CD4-positive, alpha-beta memory T cell (primary cell): ENCODE measurements around the gene VEGFB. TPM values are rescaled to one million over a fixed set of nuclear protein-coding genes. Genes with fewer than 3 reads are reported as not detected.
"Not testable (repeated sequence)": the region's sequence is repeated elsewhere in the genome, so short reads cannot be mapped to it uniquely, and the experiment has no call there.

ENCODE experiments used
- CTCF ChIA-PET: fragments of 350-600 bp; sonication (Branson Sonifier 250); formaldehyde crosslinking; loops from one replicate; lab custom pipeline; 2021; ENCODE audit warnings: inconsistent platforms; ENCODE audit not compliant: partially characterized antibody; lab: Charles Lee
- POLR2A ChIA-PET: fragments of 350-600 bp; sonication (Branson Sonifier 250); formaldehyde crosslinking; loops from one replicate; lab custom pipeline; 2021; ENCODE audit not compliant: partially characterized antibody; lab: Charles Lee
- DNase-seq, 5 donors: peaks; one replicate each; pipeline versions ENCODE4 v3.0.0 to v3.0.0-alpha.2; 2020 to 2022; ENCODE audit warnings: mixed read lengths in 1 of 5
- H3K27ac ChIP-seq: one replicate; pipeline ENCODE4 v1.7.0; 2013; ENCODE audit warnings: low read depth, low read length
- H3K27me3 ChIP-seq: 2 replicates; pipeline ENCODE4 v1.7.0; 2013; ENCODE audit warnings: mild to moderate bottlenecking, low read length, moderate library complexity; ENCODE audit not compliant: insufficient read depth
- H3K36me3 ChIP-seq: 2 replicates; pipeline ENCODE4 v1.7.0; 2013; ENCODE audit warnings: mild to moderate bottlenecking, low read length, moderate library complexity; ENCODE audit not compliant: insufficient read depth
- H3K4me1 ChIP-seq: 2 replicates; pipeline ENCODE4 v1.7.0; 2013; ENCODE audit warnings: mild to moderate bottlenecking, low read length, moderate library complexity; ENCODE audit not compliant: insufficient read depth
- H3K4me3 ChIP-seq, 2 donors: one replicate each; pipeline ENCODE4 v1.7.0; 2013; ENCODE audit warnings: low read length in 2 of 2, mild to moderate bottlenecking in 1 of 2
- H3K9me3 ChIP-seq, 2 donors: one replicate each; pipeline ENCODE4 v1.7.0; 2013; ENCODE audit warnings: low read length in 2 of 2, control low read depth in 1 of 2; ENCODE audit not compliant: control insufficient read depth in 1 of 2
- H3K27ac Mint-ChIP-seq, 7 donors: one replicate each; pipeline ENCODE4 v1.8.0; 2020 to 2021; ENCODE audit warnings: mixed read lengths in 7 of 7, mild to moderate bottlenecking in 6 of 7, inconsistent platforms in 3 of 7, moderate library complexity in 3 of 7
- H3K27me3 Mint-ChIP-seq, 2 donors: one replicate each; pipeline ENCODE4 v1.8.0; 2020 to 2021; ENCODE audit warnings: mixed read lengths in 2 of 2
- H3K36me3 Mint-ChIP-seq, 2 donors: one replicate each; pipeline ENCODE4 v1.8.0; 2020 to 2021; ENCODE audit warnings: mixed read lengths in 2 of 2, inconsistent platforms in 1 of 2, mild to moderate bottlenecking in 1 of 2
- H3K4me1 Mint-ChIP-seq, 4 donors: one replicate each; pipeline ENCODE4 v1.8.0; 2020 to 2021; ENCODE audit warnings: mixed read lengths in 4 of 4, mild to moderate bottlenecking in 1 of 4
- H3K4me3 Mint-ChIP-seq, 8 donors: one replicate each; pipeline ENCODE4 v1.8.0; 2020 to 2021; ENCODE audit warnings: mixed read lengths in 8 of 8, mild to moderate bottlenecking in 7 of 8, moderate library complexity in 6 of 8, inconsistent platforms in 3 of 8
- H3K9me3 Mint-ChIP-seq, 8 donors: one replicate each; pipeline ENCODE4 v1.8.0; 2020 to 2021; ENCODE audit warnings: mixed read lengths in 8 of 8, mild to moderate bottlenecking in 5 of 8, inconsistent platforms in 3 of 8, moderate library complexity in 1 of 8
- intact Hi-C: fragments of 100-400 bp; cut with micrococcal nuclease; formaldehyde crosslinking; loops from one replicate; pipeline ENCODE4 v1.15.1; 2023
- polyA plus RNA-seq, 2 donors: library from polyadenylated mRNA; unstranded; fragments of 300-500 nt; fragmentation: Illumina TruSeq; gene quantifications; one replicate each; pipeline ENCODE4 v1.2.3, GENCODE V29; 2021
- total RNA-seq, 2 experiments: library from RNA; stranded (reverse); gene quantifications; one replicate each; pipeline ENCODE4 v1.2.3, GENCODE V29; 2021

The VEGFB gene
- total and polyA plus RNA-seq, 4 experiments from 2014 or later, result 2.3 to 97.3 (median 59.5) TPM

GRCh38 chr11:64244107-64244506 lies 9.7 kb downstream of the VEGFB start:
- intact Hi-C loops, result loop anchor here (10.0 kb wide), 1 partner anchor 531 kb away; the partner anchor contains the start of gene SF1
- Histone ChIP-seq H3K9me3 (no peaks in the 10 kb centered on the region), H3K27ac (no peak overlapping the region), H3K4me1 (peaks cover 46% of the 10 kb centered on the region), H3K36me3 (no peaks in the 10 kb centered on the region), H3K27me3 (no peaks in the 10 kb centered on the region), H3K4me3 (no peak overlapping the region)
- Mint-ChIP-seq H3K27me3 (no peaks in the 10 kb centered on the region), H3K9me3 (no peaks in the 10 kb centered on the region), H3K4me1 (peaks cover 16 to 68% (median 36%) of the 10 kb centered on the region in 4 donors), H3K4me3 (peak overlapping the region in 6 of 8 donors; percentile 9 to 68 (median 23)), H3K36me3 (peaks cover 0 to 27% of the 10 kb centered on the region in 2 donors), H3K27ac (peak overlapping the region in 6 of 7 donors; percentile 12 to 77 (median 40))
- ChIA-PET POLR2A (interaction anchor here (0.8 to 38.9 kb wide), 9 partner anchors 7 to 74 kb away, joined by 4 to 937 read pairs (median 54); partner anchors contain the start of genes BAD, DNAJC4, ESRRA and FERMT3), CTCF (interaction anchor here (0.7 to 10.5 kb wide), 4 partner anchors 17 to 59 kb away, joined by 3 to 121 read pairs (median 40); partner anchors contain the start of genes CATSPERZ, ESRRA and FERMT3)
- DNase-seq, result no peak

GRCh38 chr11:64244966-64245365 lies 10.6 kb downstream of the VEGFB start:
- CTCF ChIA-PET, result interaction anchor here (0.6 to 10.5 kb wide), 7 partner anchors 19 to 437 kb away, joined by 3 to 121 read pairs (median 4); partner anchors contain the start of genes CATSPERZ, ESRRA and FERMT3
- peak overlapping the region in 5 of 7 donors; percentile 67 to 94 (median 87) for H3K27ac Mint-ChIP-seq
- peak overlapping the region in 1 of 2 donors; percentile 57 for H3K4me3 ChIP-seq

GRCh38 chr11:64245401-64245796 lies 11.0 kb downstream of the VEGFB start:
- Mint-ChIP-seq H3K36me3 (peaks cover 0 to 23% of the 10 kb centered on the region in 2 donors), H3K9me3 (no peaks in the 10 kb centered on the region), H3K27ac (peak overlapping the region; percentile 67 to 94 (median 87)), H3K4me1 (peaks cover 8 to 72% (median 31%) of the 10 kb centered on the region in 4 donors), H3K27me3 (no peaks in the 10 kb centered on the region), H3K4me3 (peak overlapping the region; percentile 83 to 92 (median 86))
- POLR2A ChIA-PET, result interaction anchor here (0.5 to 38.9 kb wide), 18 partner anchors 9 to 1370 kb away, joined by 3 to 937 read pairs (median 14); partner anchors contain the start of genes BAD, CATSPERZ, CCDC88B and DNAJC4
- CTCF ChIA-PET, result interaction anchor here (0.6 to 10.5 kb wide), 9 partner anchors 18 to 438 kb away, joined by 3 to 121 read pairs (median 4); partner anchors contain the start of genes CATSPERZ, ESRRA, FERMT3 and NUDT22
- no peaks in the 10 kb centered on the region for H3K9me3 ChIP-seq
- no peaks in the 10 kb centered on the region for H3K27me3 ChIP-seq
- no peaks in the 10 kb centered on the region for H3K36me3 ChIP-seq
- H3K27ac ChIP-seq, result peak overlapping the region; percentile 52
- H3K4me3 ChIP-seq, result peak overlapping the region; percentile 57 to 95
- H3K4me1 ChIP-seq, result peaks cover 47% of the 10 kb centered on the region
- intact Hi-C loops, result loop anchor here (10.0 kb wide), 1 partner anchor 529 kb away; the partner anchor contains the start of gene SF1
- DNase-seq, result peak in 1 of 5 donors; percentile 71

More at GRCh38 chr11:64244966-64245365, 10.6 kb downstream of the VEGFB start:
- H3K27me3 ChIP-seq, result no peaks in the 10 kb centered on the region
- Mint-ChIP-seq H3K36me3 (peaks cover 0 to 27% of the 10 kb centered on the region in 2 donors), H3K4me3 (peak overlapping the region in 7 of 8 donors; percentile 84 to 92 (median 87)), H3K9me3 (no peaks in the 10 kb centered on the region), H3K27me3 (no peaks in the 10 kb centered on the region), H3K4me1 (peaks cover 13 to 74% (median 34%) of the 10 kb centered on the region in 4 donors)
- DNase-seq, result no peak
- H3K36me3 ChIP-seq, result no peaks in the 10 kb centered on the region
- peak overlapping the region; percentile 52 for H3K27ac ChIP-seq
- intact Hi-C loops, result loop anchor here (10.0 kb wide), 1 partner anchor 530 kb away; the partner anchor contains the start of gene SF1
- POLR2A ChIA-PET, result interaction anchor here (0.9 to 38.9 kb wide), 16 partner anchors 9 to 1370 kb away, joined by 3 to 937 read pairs (median 16); partner anchors contain the start of genes BAD, CATSPERZ, CCDC88B and DNAJC4
- H3K4me1 ChIP-seq, result peaks cover 47% of the 10 kb centered on the region
- H3K9me3 ChIP-seq, result no peaks in the 10 kb centered on the region

GRCh38 chr11:64245797-64246620 lies 11.6 kb downstream of the VEGFB start:
- no peaks in the 10 kb centered on the region for H3K27me3 Mint-ChIP-seq
- no peaks in the 10 kb centered on the region for H3K27me3 ChIP-seq
- peak overlapping the region; percentile 83 to 92 (median 86) for H3K4me3 Mint-ChIP-seq
- H3K9me3 Mint-ChIP-seq, result no peaks in the 10 kb centered on the region
- H3K4me3 ChIP-seq, result peak overlapping the region; percentile 57 to 95
- peaks cover 9 to 71% (median 29%) of the 10 kb centered on the region in 4 donors for H3K4me1 Mint-ChIP-seq
- DNase-seq, result peak in 4 of 5 donors; percentile 28 to 93 (median 36)
- peaks cover 0 to 17% of the 10 kb centered on the region in 2 donors for H3K36me3 Mint-ChIP-seq
- CTCF ChIA-PET, result interaction anchor here (0.7 to 10.5 kb wide), 9 partner anchors 17 to 71 kb away, joined by 3 to 121 read pairs (median 4); partner anchors contain the start of genes CATSPERZ, ESRRA, FERMT3 and NUDT22
- peak overlapping the region; percentile 67 to 94 (median 87) for H3K27ac Mint-ChIP-seq
- no peaks in the 10 kb centered on the region for H3K9me3 ChIP-seq
- intact Hi-C loops, result loop anchor here (1.0 to 10.0 kb wide), 4 partner anchors 39 to 529 kb away; partner anchors contain the start of genes ESRRA, GPR137 and SF1
- H3K36me3 ChIP-seq, result no peaks in the 10 kb centered on the region
- POLR2A ChIA-PET, result interaction anchor here (0.5 to 38.9 kb wide), 22 partner anchors 7 to 1391 kb away, joined by 3 to 937 read pairs (median 6); partner anchors contain the start of genes BAD, CATSPERZ, CCDC88B and DNAJC4
- H3K4me1 ChIP-seq, result peaks cover 49% of the 10 kb centered on the region
- H3K27ac ChIP-seq, result peak overlapping the region; percentile 52

GRCh38 chr11:64246621-64246870 lies 12.2 kb downstream of the VEGFB start:
- intact Hi-C loops, result loop anchor here (1.0 to 10.0 kb wide), 4 partner anchors 39 to 528 kb away; partner anchors contain the start of genes ESRRA, GPR137 and SF1
- not testable (repeated sequence) for H3K36me3 ChIP-seq, DNase-seq, H3K9me3 Mint-ChIP-seq, H3K9me3 ChIP-seq, H3K27me3 Mint-ChIP-seq, H3K27ac ChIP-seq, H3K27me3 ChIP-seq
- peaks cover 0 to 13% of the 10 kb centered on the region in 2 donors for H3K36me3 Mint-ChIP-seq
- ChIA-PET CTCF (interaction anchor here (0.7 to 10.5 kb wide), 5 partner anchors 20 to 71 kb away, joined by 3 to 121 read pairs (median 5); partner anchors contain the start of genes CATSPERZ, ESRRA, FERMT3 and NUDT22), POLR2A (interaction anchor here (0.8 to 38.9 kb wide), 17 partner anchors 8 to 408 kb away, joined by 3 to 937 read pairs (median 15); partner anchors contain the start of genes BAD, CATSPERZ, DNAJC4 and ESRRA)
- peak overlapping the region; percentile 83 to 92 (median 87) for H3K4me3 Mint-ChIP-seq
- H3K4me1 Mint-ChIP-seq, result peaks cover 9 to 67% (median 29%) of the 10 kb centered on the region in 4 donors
- Histone ChIP-seq H3K4me1 (peaks cover 51% of the 10 kb centered on the region), H3K4me3 (peak overlapping the region in 1 of 2 donors; percentile 98)
- peak overlapping the region in 4 of 7 donors; percentile 83 to 92 (median 86) for H3K27ac Mint-ChIP-seq
